Endothelial cell of umbilical vein (primary cell): ENCODE results near the gene CLSTN2. TPM values are rescaled to one million over a fixed set of nuclear protein-coding genes. Genes with fewer than 3 reads are reported as not detected.

Experiments used
- BruUV-seq: library from RNA; stranded (reverse); fragments of 400-500 nt; replicated peaks from 2 replicates; lab custom pipeline; 2021; lab: Mats Ljungman, UMichigan
- CTCF ChIA-PET: fragments of 300-600, 350-600 bp; sonication (Branson Sonifier 250); formaldehyde crosslinking; loops from one replicate; lab custom pipeline; 2021; ENCODE audit warnings: antibody characterized with exemption, inconsistent platforms; lab: Charles Lee
- POLR2A ChIA-PET: fragments of 300-600, 350-600 bp; sonication (Branson Sonifier 250); formaldehyde crosslinking; loops from one replicate; lab custom pipeline; 2021; ENCODE audit warnings: antibody characterized with exemption, inconsistent platforms; lab: Charles Lee
- DNase-seq: peaks from one replicate; pipeline ENCODE4 v3.0.0-alpha.2; 2011; ENCODE audit warnings: low read depth, low spot score
- FAIRE-seq: peaks from 2 replicates; lab custom pipeline; 2011; peaks lifted over from hg19 to GRCh38; lab: Jason Lieb, UNC
- H2AFZ ChIP-seq: 2 replicates; pipeline ENCODE4 v1.6.0; 2012; ENCODE audit warnings: low read depth, low read length, control low read depth, inconsistent platforms
- H3K27ac ChIP-seq: 2 replicates; pipeline ENCODE4 v1.5.1; 2011; ENCODE audit warnings: low read depth, mild to moderate bottlenecking, control low read depth, low read length, moderate library complexity; ENCODE audit not compliant: insufficient read depth
- H3K27me3 ChIP-seq, 2 experiments: 2 replicates each; pipeline versions ENCODE4 v1.6.0 to v1.6.1; 2011; ENCODE audit warnings: low read length in 2 of 2, mixed read lengths in 1 of 2; ENCODE audit not compliant: control insufficient read depth in 2 of 2, insufficient read depth in 2 of 2
- H3K36me3 ChIP-seq, 2 experiments: 2 replicates in 1 of 2; 3 replicates in 1 of 2; pipeline ENCODE4 v1.5.1; 2011; ENCODE audit warnings: low read length in 2 of 2, mild to moderate bottlenecking in 1 of 2, moderate library complexity in 1 of 2; ENCODE audit not compliant: control insufficient read depth in 2 of 2, insufficient read depth in 2 of 2; ENCODE audit errors: extremely low read depth in 1 of 2
- H3K4me1 ChIP-seq: 3 replicates; pipeline ENCODE4 v1.5.1; 2011; ENCODE audit warnings: mild to moderate bottlenecking, low read length; ENCODE audit not compliant: control insufficient read depth, insufficient read depth; ENCODE audit errors: extremely low read depth
- H3K4me2 ChIP-seq: 2 replicates; pipeline ENCODE4 v1.6.1; 2011; ENCODE audit warnings: low read length, control low read depth, mixed read lengths; ENCODE audit not compliant: insufficient read depth
- H3K4me3 ChIP-seq, 3 experiments: fragments of 200-600 bp in 1 of 3; sonication (generic), shearing (Covaris generic) in 1 of 3; replicated peaks in 1 of 3; 2 replicates each; pipeline ENCODE4 v1.5.1; 2011 to 2016; ENCODE audit warnings: control low read depth in 3 of 3, low read length in 3 of 3, mild to moderate bottlenecking in 2 of 3, inconsistent platforms in 1 of 3, low read depth in 1 of 3, moderate library complexity in 1 of 3; ENCODE audit not compliant: insufficient read depth in 1 of 3
- H3K79me2 ChIP-seq: 2 replicates; pipeline ENCODE4 v1.6.0; 2012; ENCODE audit warnings: low read length, inconsistent platforms; ENCODE audit not compliant: control insufficient read depth, insufficient read depth
- H3K9ac ChIP-seq: replicated peaks from 2 replicates; pipeline ENCODE3; 2011; ENCODE audit warnings: low read length, control low read depth; ENCODE audit not compliant: insufficient read depth; ENCODE audit errors: extremely low read depth
- H3K9me1 ChIP-seq: replicated peaks from 3 replicates; pipeline ENCODE4 v1.6.0; 2011; ENCODE audit warnings: mild to moderate bottlenecking, low read length; ENCODE audit not compliant: control insufficient read depth, insufficient read depth; ENCODE audit errors: extremely low read depth
- H3K9me3 ChIP-seq: replicated peaks from 2 replicates; pipeline ENCODE4 v1.5.1; 2012; ENCODE audit warnings: low read length, inconsistent platforms; ENCODE audit not compliant: control insufficient read depth, insufficient read depth
- H4K20me1 ChIP-seq: replicated peaks from 2 replicates; pipeline ENCODE3; 2011; ENCODE audit warnings: mild to moderate bottlenecking, low read length; ENCODE audit not compliant: control insufficient read depth, insufficient read depth; ENCODE audit errors: extremely low read depth
- CTCF ChIP-seq, 2 donors: IDR thresholded peaks; 1 replicate in 1 of 2; 2 replicates in 1 of 2; pipeline ENCODE4 v1.5.1; 2011; ENCODE audit warnings: low read length in 2 of 2, mild to moderate bottlenecking in 2 of 2, moderate library complexity in 2 of 2, control low read depth in 1 of 2, inconsistent platforms in 1 of 2, low read depth in 1 of 2; ENCODE audit not compliant: insufficient read depth in 1 of 2; ENCODE audit errors: extremely low read depth in 1 of 2
- EZH2 ChIP-seq: IDR thresholded peaks from 2 replicates; pipeline ENCODE4 v1.6.1; 2012; ENCODE audit warnings: borderline replicate concordance, low read depth, mild to moderate bottlenecking, moderate library complexity, low read length, inconsistent platforms; ENCODE audit not compliant: severe bottlenecking
- FOS ChIP-seq: IDR thresholded peaks from 2 replicates; pipeline ENCODE4 v1.6.1; 2011; ENCODE audit warnings: mild to moderate bottlenecking, low read length, moderate library complexity, borderline replicate concordance; ENCODE audit not compliant: insufficient read depth
- JUN ChIP-seq: IDR thresholded peaks from 2 replicates; pipeline ENCODE4 v1.6.1; 2011; ENCODE audit warnings: borderline replicate concordance, low read depth; ENCODE audit not compliant: insufficient read length, insufficient read depth
- MAX ChIP-seq: IDR thresholded peaks from 2 replicates; pipeline ENCODE4 v1.6.1; 2011; ENCODE audit not compliant: insufficient read depth, insufficient read length
- MYC ChIP-seq: IDR thresholded peaks from one replicate; pipeline ENCODE4 v1.6.1; 2011; ENCODE audit warnings: mild to moderate bottlenecking, low read depth, low read length
- POLR2A ChIP-seq: IDR thresholded peaks from 2 replicates; pipeline ENCODE4 v1.6.1; 2012; ENCODE audit warnings: low read depth, mild to moderate bottlenecking, control low read depth, low read length
- POLR2AphosphoS5 ChIP-seq: IDR thresholded peaks from 2 replicates; pipeline ENCODE4 v1.6.1; 2012; ENCODE audit warnings: low read depth, mild to moderate bottlenecking, control low read depth, low read length, moderate library complexity; ENCODE audit not compliant: insufficient read depth
- dilution Hi-C: fragments of 300-500 bp; cut with MboI; formaldehyde crosslinking; loops from one replicate; pipeline ENCODE4 v1.15.0; 2019; ENCODE audit warnings: low sequenced_read_pairs; ENCODE audit not compliant: extremely low pct_ligation_motif_present
- intact Hi-C: fragments of 100-400 bp; cut with micrococcal nuclease; formaldehyde crosslinking; loops from one replicate; pipeline ENCODE4 v1.10.0; 2022
- polyA plus RNA-seq, 4 experiments: library from polyadenylated mRNA; depleted of rRNA in 3 of 4; stranded (reverse) in 3 of 4; unstranded in 1 of 4; fragments of >200 nt; gene quantifications; 2 replicates each; pipeline versions ENCODE4 v1.2.1 to v1.2.3, GENCODE V29; 2011 to 2012; ENCODE audit warnings: missing spikeins in 1 of 4
- total RNA-seq: library from RNA; stranded (reverse); gene quantifications from 2 replicates; pipeline ENCODE4 v1.2.3, GENCODE V29; 2021

The CLSTN2 gene
- total and polyA plus RNA-seq, 2 donors (not counting 3 experiments of a cell fraction or from before 2014, with no cell fraction given) = 0.26 to 0.38 TPM

- Histone ChIP-seq H3K9me1 (no peaks in the 10 kb centered on the region), H3K9me3 (no peaks in the 10 kb centered on the region), H3K4me2 (no peak overlapping the region), H3K27ac (no peak overlapping the region), H3K9ac (no peak overlapping the region), H2AFZ (no peak overlapping the region), H4K20me1 (no peaks in the 10 kb centered on the region), H3K36me3 (no peaks in the 10 kb centered on the region), H3K27me3 (no peaks in the 10 kb centered on the region), H3K4me1 (no peaks in the 10 kb centered on the region), H3K79me2 (no peaks in the 10 kb centered on the region), H3K4me3 (no peak overlapping the region)
- dilution Hi-C loops = no loop called here
- intact Hi-C loops = no loop called here
- POLR2A ChIA-PET = no interaction called here
- FAIRE-seq (no peak), DNase-seq (no peak)
- CTCF ChIA-PET = no interaction called here
- TF ChIP-seq MAX (no peak), MYC (no peak), EZH2 (no peak), CTCF (IDR thresholded peaks at IDR 0.05; ENCODE audit: extremely low read depth in 1 of 2, insufficient read depth in 1 of 2, low read depth in 1 of 2, low read length in 2 of 2) (no peak), FOS (no peak)
- no TSS peak for BruUV-seq
These were observed 473.3 kb downstream of the CLSTN2 start for GRCh38 chr3:140408252-140408651.

DNA sequence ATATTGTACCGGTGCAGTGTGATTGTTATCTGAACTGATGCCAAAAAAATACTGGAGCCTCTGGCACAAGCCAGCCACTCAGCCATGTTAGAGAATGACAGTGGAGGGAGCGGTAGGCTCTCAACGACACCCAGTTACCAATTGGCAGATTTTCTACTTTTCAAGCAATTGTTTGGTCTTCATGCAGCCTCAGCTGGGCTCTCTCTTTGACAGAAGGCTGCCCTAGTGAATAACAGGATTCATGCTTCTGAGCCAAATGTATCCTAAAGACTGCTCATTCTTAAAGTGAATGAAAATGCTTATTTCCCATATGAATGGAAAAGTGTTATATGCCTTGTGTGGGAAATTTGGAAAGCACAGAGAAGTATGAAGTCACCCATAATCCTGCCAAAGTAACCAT is 481.7 kb downstream of the CLSTN2 start:
- no peak overlapping the region for H3K4me3 ChIP-seq
- H3K36me3 ChIP-seq = no peaks in the 10 kb centered on the region
- no peak for TF ChIP-seq FOS
- TF ChIP-seq POLR2A = no peak
- TF ChIP-seq MYC = no peak
- TF ChIP-seq POLR2AphosphoS5 = no peak
- no peak for TF ChIP-seq MAX
- no peak for TF ChIP-seq EZH2
- no peak for TF ChIP-seq JUN
- no peak overlapping the region for H3K9ac ChIP-seq
- no peak overlapping the region for H3K27ac ChIP-seq
- CTCF ChIA-PET = no interaction called here
- dilution Hi-C loops = no loop called here
- no TSS peak for BruUV-seq
- H4K20me1 ChIP-seq = no peaks in the 10 kb centered on the region
- no peak for FAIRE-seq
- no peak overlapping the region for H2AFZ ChIP-seq
- no peaks in the 10 kb centered on the region for H3K4me1 ChIP-seq
- intact Hi-C loops = no loop called here
- no peaks in the 10 kb centered on the region for H3K9me1 ChIP-seq
- H3K4me2 ChIP-seq = no peak overlapping the region
- no peaks in the 10 kb centered on the region for H3K27me3 ChIP-seq
- no peaks in the 10 kb centered on the region for H3K9me3 ChIP-seq
- DNase-seq = no peak
- H3K79me2 ChIP-seq = no peaks in the 10 kb centered on the region
- POLR2A ChIA-PET = no interaction called here
